Keratinocyte (primary cell): ENCODE results near the gene FEM1A. TPM values are rescaled to one million over a fixed set of nuclear protein-coding genes. Genes with fewer than 3 reads are reported as not detected.
"Not testable (repeated sequence)": the region's sequence is repeated elsewhere in the genome, so short reads cannot be mapped to it uniquely, and the experiment has no call there.

Experiments
- DNase-seq: peaks from one replicate; pipeline ENCODE4 v3.0.0-alpha.2; 2011; ENCODE audit warnings: low read depth, missing footprints, low spot score
- FAIRE-seq: peaks from 2 replicates; lab custom pipeline; 2011; peaks lifted over from hg19 to GRCh38; lab: Jason Lieb, UNC
- H2AFZ ChIP-seq: 2 replicates; pipeline ENCODE4 v1.6.0; 2012; ENCODE audit warnings: low read length, control low read depth, inconsistent platforms; ENCODE audit not compliant: control insufficient read depth
- H3K27ac ChIP-seq: 2 replicates; pipeline ENCODE4 v1.5.1; 2011; ENCODE audit warnings: low read length; ENCODE audit not compliant: control insufficient read depth, insufficient read depth
- H3K27me3 ChIP-seq: 3 replicates; pipeline ENCODE4 v1.6.0; 2011; ENCODE audit warnings: low read length; ENCODE audit not compliant: control insufficient read depth, insufficient read depth; ENCODE audit errors: extremely low read depth
- H3K36me3 ChIP-seq, 2 experiments: 2 replicates in 1 of 2; 3 replicates in 1 of 2; pipeline ENCODE4 v1.5.1; 2011; ENCODE audit warnings: low read length in 2 of 2, mild to moderate bottlenecking in 1 of 2; ENCODE audit not compliant: control insufficient read depth in 2 of 2, insufficient read depth in 2 of 2; ENCODE audit errors: extremely low read depth in 1 of 2
- H3K4me1 ChIP-seq: 3 replicates; pipeline ENCODE4 v1.5.1; 2011; ENCODE audit warnings: low read length; ENCODE audit not compliant: control insufficient read depth, insufficient read depth; ENCODE audit errors: extremely low read depth
- H3K4me2 ChIP-seq: 3 replicates; pipeline ENCODE4 v1.6.0; 2011; ENCODE audit warnings: low read depth, low read length; ENCODE audit not compliant: control insufficient read depth, insufficient read depth; ENCODE audit errors: extremely low read depth
- H3K4me3 ChIP-seq, 3 experiments: fragments of 200-600 bp in 1 of 3; sonication (generic) in 1 of 3; 2 replicates in 2 of 3; 3 replicates in 1 of 3; pipeline ENCODE4 v1.5.1; 2011 to 2016; ENCODE audit warnings: low read length in 3 of 3, mild to moderate bottlenecking in 3 of 3, control low read depth in 2 of 3, inconsistent platforms in 1 of 3, low read depth in 1 of 3, mixed read lengths in 1 of 3, mixed run types in 1 of 3, moderate library complexity in 1 of 3; ENCODE audit not compliant: control insufficient read depth in 2 of 3, insufficient read depth in 2 of 3; ENCODE audit errors: extremely low read depth in 1 of 3
- H3K79me2 ChIP-seq: 2 replicates; pipeline ENCODE4 v1.6.0; 2012; ENCODE audit warnings: low read length; ENCODE audit not compliant: control insufficient read depth, insufficient read depth
- H3K9ac ChIP-seq: 3 replicates; pipeline ENCODE4 v1.6.0; 2011; ENCODE audit warnings: low read length; ENCODE audit not compliant: control insufficient read depth, insufficient read depth; ENCODE audit errors: extremely low read depth
- H3K9me1 ChIP-seq: 3 replicates; pipeline ENCODE4 v1.6.0; 2011; ENCODE audit warnings: low read length; ENCODE audit not compliant: control insufficient read depth, insufficient read depth; ENCODE audit errors: extremely low read depth
- H3K9me3 ChIP-seq: 2 replicates; pipeline ENCODE4 v1.5.1; 2012; ENCODE audit warnings: low read depth, low read length; ENCODE audit not compliant: control insufficient read depth
- H4K20me1 ChIP-seq: 3 replicates; pipeline ENCODE4 v1.6.0; 2011; ENCODE audit warnings: low read length; ENCODE audit not compliant: control insufficient read depth, insufficient read depth; ENCODE audit errors: extremely low read depth
- EZH2 ChIP-seq: IDR thresholded peaks from one replicate; pipeline ENCODE4 v1.6.1; 2012; ENCODE audit warnings: inconsistent platforms, mild to moderate bottlenecking, low read length, moderate library complexity
- dilution Hi-C: fragments of 300-500 bp; cut with MboI; formaldehyde crosslinking; loops from one replicate; pipeline ENCODE4 v1.7.0; 2020; ENCODE audit warnings: low sequenced_read_pairs; ENCODE audit not compliant: extremely low pct_ligation_motif_present
- polyA plus RNA-seq, 5 experiments: library from polyadenylated mRNA; depleted of rRNA in 3 of 5; stranded (reverse) in 3 of 5; stranded (forward) in 1 of 5; unstranded in 1 of 5; fragments of >200 nt; gene quantifications; 1 replicate in 1 of 5; 2 replicates in 3 of 5; 3 replicates in 1 of 5; pipeline versions ENCODE4 v1.2.1 to v1.2.3, GENCODE V29; 2011 to 2012; ENCODE audit warnings: missing spikeins in 2 of 5, low read depth in 1 of 5, low replicate concordance in 1 of 5
- TF ChIP-seq, protein P1 (sequence below), 3 experiments: IDR thresholded peaks in 1 of 3; conservative IDR thresholded peaks in 1 of 3; optimal IDR thresholded peaks in 1 of 3; 2 replicates in 2 of 3; 3 replicates in 1 of 3; pipeline versions ENCODE3 to v1.5.1; 2011; ENCODE audit warnings: low read length in 3 of 3, mild to moderate bottlenecking in 3 of 3, moderate library complexity in 2 of 3, control low read depth in 1 of 3, inconsistent platforms in 1 of 3; ENCODE audit not compliant: insufficient read depth in 2 of 3; ENCODE audit errors: extremely low read depth in 1 of 3

Gene FEM1A
- polyA plus RNA-seq, 1 donor (not counting 4 experiments of a cell fraction or from before 2014, with no cell fraction given): 3.5 TPM

- Histone ChIP-seq H3K36me3 (peaks cover 24 to 31% of the 10 kb centered on the region in 2 experiments), H4K20me1 (no peaks in the 10 kb centered on the region), H3K9me3 (no peaks in the 10 kb centered on the region), H3K4me2 (no peak overlapping the region), H3K4me1 (no peaks in the 10 kb centered on the region), H2AFZ (no peak overlapping the region), H3K9ac (no peak overlapping the region), H3K9me1 (no peaks in the 10 kb centered on the region), H3K79me2 (no peaks in the 10 kb centered on the region), H3K27ac (no peak overlapping the region), H3K4me3 (no peak overlapping the region), H3K27me3 (no peaks in the 10 kb centered on the region)
- TF ChIP-seq EZH2: no peak
- TF ChIP-seq, protein P1, sequence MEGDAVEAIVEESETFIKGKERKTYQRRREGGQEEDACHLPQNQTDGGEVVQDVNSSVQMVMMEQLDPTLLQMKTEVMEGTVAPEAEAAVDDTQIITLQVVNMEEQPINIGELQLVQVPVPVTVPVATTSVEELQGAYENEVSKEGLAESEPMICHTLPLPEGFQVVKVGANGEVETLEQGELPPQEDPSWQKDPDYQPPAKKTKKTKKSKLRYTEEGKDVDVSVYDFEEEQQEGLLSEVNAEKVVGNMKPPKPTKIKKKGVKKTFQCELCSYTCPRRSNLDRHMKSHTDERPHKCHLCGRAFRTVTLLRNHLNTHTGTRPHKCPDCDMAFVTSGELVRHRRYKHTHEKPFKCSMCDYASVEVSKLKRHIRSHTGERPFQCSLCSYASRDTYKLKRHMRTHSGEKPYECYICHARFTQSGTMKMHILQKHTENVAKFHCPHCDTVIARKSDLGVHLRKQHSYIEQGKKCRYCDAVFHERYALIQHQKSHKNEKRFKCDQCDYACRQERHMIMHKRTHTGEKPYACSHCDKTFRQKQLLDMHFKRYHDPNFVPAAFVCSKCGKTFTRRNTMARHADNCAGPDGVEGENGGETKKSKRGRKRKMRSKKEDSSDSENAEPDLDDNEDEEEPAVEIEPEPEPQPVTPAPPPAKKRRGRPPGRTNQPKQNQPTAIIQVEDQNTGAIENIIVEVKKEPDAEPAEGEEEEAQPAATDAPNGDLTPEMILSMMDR (optimal IDR thresholded peaks at IDR 0.05 in 1 of 3, IDR thresholded peaks at IDR 0.05 in 1 of 3, conservative IDR thresholded peaks at IDR 0.05 in 1 of 3; ENCODE audit: extremely low read depth in 1 of 3, insufficient read depth in 2 of 3, low read length in 3 of 3): no peak
- DNase-seq (no peak), FAIRE-seq (no peak)
- dilution Hi-C loops: no loop called here
These were observed 52.1 kb downstream of the FEM1A start for GRCh38 chr19:4843647-4843965.

GRCh38 chr19:4844348-4845179 is 53.0 kb downstream of the FEM1A start:
- DNase-seq (no peak), FAIRE-seq (no peak)
- Histone ChIP-seq H3K9me1 (no peaks in the 10 kb centered on the region), H3K36me3 (peaks cover 15 to 27% of the 10 kb centered on the region in 2 experiments), H3K4me2 (no peak overlapping the region), H2AFZ (no peak overlapping the region), H3K4me1 (no peaks in the 10 kb centered on the region), H3K4me3 (no peak overlapping the region), H4K20me1 (no peaks in the 10 kb centered on the region), H3K27ac (no peak overlapping the region), H3K9ac (no peak overlapping the region), H3K27me3 (no peaks in the 10 kb centered on the region), H3K9me3 (no peaks in the 10 kb centered on the region), H3K79me2 (no peaks in the 10 kb centered on the region)
- dilution Hi-C loops: no loop called here
- TF ChIP-seq, protein P1 (optimal IDR thresholded peaks at IDR 0.05 in 1 of 3, IDR thresholded peaks at IDR 0.05 in 1 of 3, conservative IDR thresholded peaks at IDR 0.05 in 1 of 3; ENCODE audit: extremely low read depth in 1 of 3, insufficient read depth in 2 of 3, low read length in 3 of 3): no peak

GRCh38 chr19:4845975-4846374 is 54.4 kb downstream of the FEM1A start:
- H3K4me3 ChIP-seq, H4K20me1 ChIP-seq, H3K9me3 ChIP-seq, H3K27me3 ChIP-seq, dilution Hi-C loops, H3K79me2 ChIP-seq, H3K9me1 ChIP-seq, H3K27ac ChIP-seq, DNase-seq, H2AFZ ChIP-seq, H3K4me2 ChIP-seq, FAIRE-seq, H3K9ac ChIP-seq, H3K4me1 ChIP-seq: not testable (repeated sequence)
- H3K36me3 ChIP-seq: peaks cover 14 to 30% of the 10 kb centered on the region in 2 experiments
